NB4 (cell line): ENCODE data around the gene MEF2A.

ENCODE experiments used
- DNase-seq: peaks from one replicate; pipeline ENCODE4 v3.0.0; 2010; ENCODE audit warnings: low read depth
- H3K4me3 ChIP-seq: one replicate; pipeline ENCODE4 v1.5.1; 2011; ENCODE audit warnings: mild to moderate bottlenecking, low read depth, low read length, moderate library complexity
- CTCF ChIP-seq: IDR thresholded peaks from one replicate; pipeline ENCODE4 v1.5.1; 2012; ENCODE audit warnings: low read depth, low read length
- MAX ChIP-seq: IDR thresholded peaks from 2 replicates; pipeline ENCODE4 v1.6.1; 2011; ENCODE audit warnings: low read depth, low read length
- MYC ChIP-seq: IDR thresholded peaks from 2 replicates; pipeline ENCODE4 v1.6.1; 2011; ENCODE audit warnings: low read depth, low read length
- POLR2A ChIP-seq: IDR thresholded peaks from 2 replicates; pipeline ENCODE4 v1.6.1; 2011; ENCODE audit warnings: mild to moderate bottlenecking; ENCODE audit not compliant: insufficient read length; ENCODE audit errors: extremely low read depth

MEF2A gene

GRCh38 chr15:99566157-99566897, 543 bp downstream of the MEF2A start:
- peak overlapping the region; percentile 92 for H3K4me3 ChIP-seq
- TF ChIP-seq MAX (no peak), CTCF (no peak), MYC (no peak)
- DNase-seq: peak; percentile 71

- TF ChIP-seq POLR2A (no peak), MYC (no peak), MAX (no peak), CTCF (no peak)
- DNase-seq: no peak
- H3K4me3 ChIP-seq: peak overlapping the region; percentile 92
These were observed 3.0 kb downstream of the MEF2A start for GRCh38 chr15:99568625-99569352.

- DNase-seq: no peak
- no peak overlapping the region for H3K4me3 ChIP-seq
- no peak for TF ChIP-seq MYC
These were observed 5.5 kb downstream of the MEF2A start for GRCh38 chr15:99571299-99571698.

GRCh38 chr15:99574048-99574447, 8.3 kb downstream of the MEF2A start:
- DNase-seq: no peak
- H3K4me3 ChIP-seq: no peak overlapping the region
- TF ChIP-seq CTCF (no peak), MYC (no peak), POLR2A (no peak), MAX (no peak)

GRCh38 chr15:99574502-99574901, 8.7 kb downstream of the MEF2A start:
- TF ChIP-seq MAX: no peak
- no peak for TF ChIP-seq CTCF
- TF ChIP-seq MYC: no peak
- no peak for TF ChIP-seq POLR2A
- H3K4me3 ChIP-seq: no peak overlapping the region
- no peak for DNase-seq

GRCh38 chr15:99578809-99579208, 13.0 kb downstream of the MEF2A start:
- no peak for DNase-seq
- TF ChIP-seq MAX (no peak), CTCF (no peak), POLR2A (no peak), MYC (no peak)
- no peak overlapping the region for H3K4me3 ChIP-seq
